Fibroblast of upper back skin (primary cell): ENCODE measurements around the gene DIDO1.

Source experiments
- DNase-seq: peaks from one replicate; pipeline ENCODE4 v3.0.0-alpha.2; 2013

DIDO1 gene

DNA sequence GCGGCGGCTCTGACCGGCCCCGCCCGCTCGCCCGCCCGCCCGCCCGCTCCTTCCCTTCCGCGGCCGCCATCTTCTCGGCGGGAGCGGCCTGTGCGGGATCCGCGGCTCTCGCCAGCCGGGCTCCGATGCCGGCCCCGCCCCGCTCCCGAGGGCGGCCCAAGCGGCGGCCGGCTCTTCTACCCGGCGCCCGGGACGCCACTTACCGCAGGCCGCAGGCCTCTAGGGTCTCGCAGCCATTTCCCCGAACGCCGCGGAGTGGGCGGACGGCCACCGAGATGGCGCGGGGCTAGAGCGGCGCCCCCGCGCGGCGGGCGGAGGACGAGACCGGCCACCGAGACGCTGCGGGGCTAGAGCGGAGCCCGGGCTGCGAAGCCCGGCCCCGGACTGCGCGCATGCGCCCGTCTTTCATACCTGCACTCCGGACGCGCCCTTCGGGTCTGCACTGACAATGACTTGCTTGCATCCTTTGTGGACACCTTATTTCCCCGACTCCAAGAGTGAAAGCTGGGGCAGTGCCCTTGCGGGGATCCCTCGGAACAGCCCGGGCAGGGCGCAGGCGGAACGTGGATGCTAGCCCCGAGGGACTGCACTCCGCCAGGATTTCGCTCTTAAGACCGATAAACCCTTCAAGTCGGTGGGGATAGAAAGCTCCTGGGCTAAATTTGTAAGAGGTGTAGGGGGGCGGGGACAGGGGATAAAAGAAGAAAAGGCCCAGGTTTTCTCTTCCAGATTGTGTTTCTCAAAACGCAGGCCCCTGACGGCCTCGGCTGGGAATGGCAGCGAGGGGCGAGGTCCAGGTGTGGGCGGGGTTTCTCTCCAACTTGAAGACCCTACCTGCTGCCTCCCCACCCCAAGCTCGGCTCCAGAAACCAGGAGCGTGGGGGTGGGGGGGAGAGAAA, at the start of gene DIDO1:
TSS of gene DIDO1 (minus strand) at position 277 of the 899 bp plus-strand sequence.
- peak; percentile 76 for DNase-seq

DNA sequence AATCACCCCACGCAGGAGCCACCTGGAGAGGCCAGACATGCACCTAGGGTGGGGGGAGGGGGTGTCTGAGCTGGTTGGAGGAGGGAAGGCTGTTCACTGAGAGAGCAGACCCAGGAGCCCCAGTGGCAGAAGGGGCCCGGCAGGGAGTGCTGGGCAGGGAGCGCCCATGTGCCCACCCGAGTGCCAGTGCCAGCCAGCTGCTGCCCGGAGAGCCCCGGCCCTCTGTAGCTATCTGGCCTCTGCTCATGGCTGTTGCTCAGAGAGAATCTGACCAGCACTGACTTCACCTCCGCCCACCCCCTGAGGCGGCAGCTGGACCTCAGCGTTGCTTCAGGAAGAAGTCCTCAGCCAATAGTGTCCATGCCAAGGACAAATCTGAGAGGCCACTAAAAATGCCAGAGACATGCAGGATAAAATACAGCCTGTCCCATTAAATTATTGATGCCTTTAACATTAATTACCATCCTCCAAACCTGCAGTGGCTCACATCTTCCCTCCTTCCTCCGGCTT, 49.0 kb upstream of the DIDO1 start:
- DNase-seq: no peak

DNA sequence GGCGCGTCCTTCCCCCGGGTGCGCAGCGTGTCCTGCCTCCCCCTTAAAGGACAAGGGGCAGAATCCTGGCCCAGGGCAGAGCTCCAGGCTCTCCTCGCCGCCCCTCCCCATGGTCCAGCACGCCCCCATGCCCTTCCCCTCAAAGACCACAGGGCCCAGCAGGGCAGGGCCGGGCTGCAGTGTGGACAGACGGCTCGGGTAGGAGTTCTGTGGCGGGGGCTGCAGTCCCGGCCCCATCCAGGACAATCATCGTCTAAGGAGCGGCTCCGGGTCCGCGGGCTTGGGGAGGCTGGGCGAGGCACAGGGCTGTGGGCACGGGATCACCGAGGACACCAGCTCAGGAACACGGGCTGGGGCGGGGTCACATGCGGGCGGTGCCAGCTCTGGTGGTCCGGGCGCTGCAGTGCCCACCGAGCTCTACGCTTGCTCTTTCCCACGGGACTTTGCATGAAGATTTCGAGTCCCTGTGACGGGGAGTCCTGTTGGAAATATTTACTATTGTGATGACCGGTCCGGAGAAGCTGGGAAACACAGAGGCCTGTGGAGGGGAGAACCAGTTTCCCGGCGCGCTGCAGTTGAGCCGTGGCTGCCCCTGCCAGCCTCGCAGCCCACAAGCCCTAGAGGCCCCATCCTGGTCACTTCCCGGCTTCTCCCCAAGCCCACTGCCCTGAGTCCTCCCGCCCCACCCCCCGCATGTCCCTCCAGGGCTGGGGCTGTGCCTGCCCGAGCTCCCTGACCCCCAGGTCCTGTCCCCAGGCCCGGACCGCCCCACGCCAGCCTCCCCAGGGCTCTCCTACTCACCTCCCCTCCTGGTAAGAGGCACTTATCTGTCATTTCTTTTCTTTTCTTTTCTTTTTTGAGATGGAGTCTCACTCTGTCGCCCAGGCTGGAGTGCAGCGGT, 46.8 kb upstream of the DIDO1 start:
- no peak for DNase-seq

DNA sequence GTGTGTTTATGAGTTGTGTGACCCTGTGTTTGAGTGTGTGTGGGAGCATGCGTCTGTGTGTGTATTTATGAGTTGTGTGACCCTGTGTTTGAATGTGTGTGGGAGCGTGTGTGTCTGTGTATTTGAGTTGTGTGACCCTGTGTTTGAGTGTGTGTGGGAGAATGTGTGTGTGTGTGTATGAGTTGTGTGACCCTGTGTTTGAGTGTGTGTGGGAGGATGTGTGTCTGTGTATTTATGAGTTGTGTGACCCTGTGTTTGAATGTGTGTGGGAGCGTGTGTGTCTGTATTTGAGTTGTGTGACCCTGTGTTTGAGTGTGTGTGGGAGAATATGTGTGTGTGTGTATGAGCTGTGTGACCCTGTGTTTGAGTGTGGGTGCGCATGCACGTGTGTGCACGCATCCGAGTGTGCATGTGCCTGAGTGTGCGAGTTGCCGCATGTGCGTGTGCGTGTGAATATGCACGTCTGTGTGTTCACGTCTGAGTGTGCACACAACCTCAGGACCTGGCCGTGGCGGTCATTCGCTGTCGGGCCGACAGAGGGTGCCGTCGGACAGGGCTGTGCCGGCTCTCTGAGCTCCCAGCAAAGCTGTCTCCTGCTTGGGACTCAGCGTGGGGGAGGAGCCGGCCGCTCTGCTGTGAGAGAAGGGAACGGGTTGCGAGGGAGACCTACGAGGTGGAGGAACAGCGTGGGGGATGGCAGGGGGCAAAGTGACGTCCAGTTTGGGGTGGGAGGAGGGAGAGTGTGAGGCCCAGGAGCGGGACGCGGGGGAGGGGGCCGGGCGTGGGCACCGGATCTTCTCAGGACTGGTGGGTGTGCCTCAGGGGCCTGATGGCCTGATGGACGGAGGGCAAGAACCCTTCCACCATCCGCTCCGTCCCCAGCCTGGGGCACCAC, 45.9 kb upstream of the DIDO1 start:
- DNase-seq: peak; percentile 72

DNA sequence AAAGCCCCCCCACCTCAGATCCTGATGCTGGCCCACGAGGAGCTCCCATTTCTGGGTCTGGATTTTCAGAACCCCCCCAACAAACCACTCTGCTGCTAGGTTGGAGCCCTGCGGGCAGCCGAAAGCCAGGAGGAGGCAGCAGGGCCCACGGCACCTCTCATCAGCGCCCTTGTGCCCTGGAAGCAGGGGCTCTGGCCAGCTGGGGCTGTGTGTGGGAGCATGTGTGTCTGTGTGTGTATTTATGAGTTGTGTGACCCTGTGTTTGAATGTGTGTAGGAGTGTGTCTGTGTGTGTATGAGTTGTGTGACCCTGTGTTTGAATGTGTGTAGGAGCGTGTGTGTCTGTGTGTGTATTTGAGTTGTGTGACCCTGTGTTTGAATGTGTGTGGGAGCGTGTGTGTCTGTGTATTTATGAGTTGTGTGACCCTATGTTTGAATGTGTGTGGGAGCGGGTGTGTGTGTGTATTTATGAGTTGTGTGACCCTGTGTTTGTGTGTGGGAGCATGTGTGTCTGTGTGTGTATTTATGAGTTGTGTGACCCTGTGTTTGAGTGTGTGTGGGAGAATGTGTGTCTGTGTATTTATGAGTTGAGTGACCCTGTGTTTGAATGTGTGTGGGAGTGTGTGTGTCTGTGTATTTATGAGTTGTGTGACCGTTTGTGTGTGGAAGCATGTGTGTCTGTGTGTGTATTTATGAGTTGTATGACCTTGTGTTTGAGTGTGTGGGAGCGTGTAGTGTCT, 45.1 kb upstream of the DIDO1 start:
- no peak for DNase-seq

DNA sequence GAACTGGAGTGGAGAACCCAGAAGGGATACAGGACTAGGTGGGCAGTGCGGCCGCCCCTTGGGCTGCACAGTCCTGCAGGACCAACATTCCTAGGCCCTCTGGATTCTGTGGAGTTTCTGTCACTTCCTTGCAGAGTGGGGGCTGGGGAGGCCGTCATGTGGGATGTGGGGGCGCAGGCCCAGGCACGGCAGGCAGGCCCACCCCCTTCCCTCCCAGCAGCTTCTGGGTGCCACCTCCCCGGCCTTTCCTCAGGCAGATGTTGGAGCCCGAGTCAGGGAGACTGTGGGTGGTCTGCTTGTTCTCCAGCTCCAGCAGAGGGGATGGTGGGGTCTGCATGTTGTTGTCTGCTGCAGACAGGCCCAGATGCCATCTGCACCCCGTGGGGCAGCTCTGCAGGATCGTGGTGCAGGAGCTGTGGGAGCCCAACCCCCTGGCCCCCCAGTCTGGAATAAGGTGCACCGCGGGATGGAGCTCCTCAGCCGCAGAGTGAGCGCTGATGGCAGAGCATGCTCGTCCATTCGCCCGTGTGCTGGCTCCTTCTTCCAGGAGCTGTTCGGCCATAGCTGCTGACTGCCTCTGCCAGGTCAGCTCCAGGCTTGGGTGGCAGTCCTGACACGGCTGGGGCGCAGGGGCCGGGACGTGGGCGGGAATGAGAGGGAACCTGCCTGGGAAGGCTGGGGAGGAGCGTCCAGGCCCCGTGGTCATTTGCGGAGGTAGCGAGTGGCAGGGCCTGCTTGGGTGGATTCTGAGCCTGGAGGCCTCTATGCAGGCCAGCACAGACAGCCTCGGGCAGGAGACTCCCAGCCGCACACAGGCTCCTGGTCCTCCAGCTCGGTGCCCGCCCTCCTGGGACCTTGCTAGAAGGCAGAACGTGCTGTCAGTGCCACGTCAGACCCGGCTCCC, 44.3 kb upstream of the DIDO1 start:
- DNase-seq: no peak

DNA sequence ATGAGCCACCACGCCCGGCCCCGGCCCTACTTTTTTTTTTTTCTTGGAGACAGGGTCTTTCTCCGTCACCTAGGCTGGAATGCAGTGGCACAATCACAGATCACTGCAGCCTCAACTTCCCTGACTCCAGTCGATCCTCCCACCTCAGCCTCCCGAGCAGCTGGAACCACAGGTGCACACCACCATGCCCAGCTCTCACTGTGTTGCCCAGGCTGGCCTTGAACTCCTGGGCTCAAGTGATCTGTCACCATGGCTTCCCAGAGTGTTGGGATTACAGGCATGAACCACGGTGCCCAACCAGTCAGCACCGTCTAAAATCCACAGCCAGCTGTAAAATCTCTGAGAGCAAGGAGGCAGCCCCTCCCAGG, 43.6 kb upstream of the DIDO1 start:
- DNase-seq: no peak

DNA sequence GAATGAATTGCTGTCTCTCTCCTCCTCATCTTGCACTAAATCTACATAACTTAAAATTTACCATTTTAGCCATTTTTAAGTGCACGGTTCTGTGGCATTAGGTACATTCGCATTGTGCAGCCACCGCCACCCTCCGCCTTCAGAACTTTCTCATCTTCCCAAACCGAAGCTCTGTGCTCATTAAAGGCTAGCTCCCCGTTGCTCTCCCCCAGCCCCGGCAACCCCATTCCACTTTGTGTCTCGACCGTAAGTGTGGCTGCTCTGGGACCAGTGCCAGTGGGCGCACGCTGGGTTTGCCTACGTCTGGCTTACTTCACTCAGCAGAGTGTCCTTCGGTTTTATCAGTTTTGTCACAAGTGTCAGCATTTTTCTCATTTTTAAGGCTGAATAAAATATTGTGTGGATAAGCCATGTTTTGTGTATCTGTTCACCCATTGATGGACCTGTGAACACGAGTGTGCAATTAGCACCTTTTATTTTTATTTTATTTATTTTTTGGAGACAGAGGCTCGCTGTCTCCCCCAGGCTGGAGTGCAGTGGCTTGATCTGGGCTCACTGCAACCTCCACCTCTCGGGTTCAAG, 43.0 kb upstream of the DIDO1 start:
- DNase-seq: no peak

DNA sequence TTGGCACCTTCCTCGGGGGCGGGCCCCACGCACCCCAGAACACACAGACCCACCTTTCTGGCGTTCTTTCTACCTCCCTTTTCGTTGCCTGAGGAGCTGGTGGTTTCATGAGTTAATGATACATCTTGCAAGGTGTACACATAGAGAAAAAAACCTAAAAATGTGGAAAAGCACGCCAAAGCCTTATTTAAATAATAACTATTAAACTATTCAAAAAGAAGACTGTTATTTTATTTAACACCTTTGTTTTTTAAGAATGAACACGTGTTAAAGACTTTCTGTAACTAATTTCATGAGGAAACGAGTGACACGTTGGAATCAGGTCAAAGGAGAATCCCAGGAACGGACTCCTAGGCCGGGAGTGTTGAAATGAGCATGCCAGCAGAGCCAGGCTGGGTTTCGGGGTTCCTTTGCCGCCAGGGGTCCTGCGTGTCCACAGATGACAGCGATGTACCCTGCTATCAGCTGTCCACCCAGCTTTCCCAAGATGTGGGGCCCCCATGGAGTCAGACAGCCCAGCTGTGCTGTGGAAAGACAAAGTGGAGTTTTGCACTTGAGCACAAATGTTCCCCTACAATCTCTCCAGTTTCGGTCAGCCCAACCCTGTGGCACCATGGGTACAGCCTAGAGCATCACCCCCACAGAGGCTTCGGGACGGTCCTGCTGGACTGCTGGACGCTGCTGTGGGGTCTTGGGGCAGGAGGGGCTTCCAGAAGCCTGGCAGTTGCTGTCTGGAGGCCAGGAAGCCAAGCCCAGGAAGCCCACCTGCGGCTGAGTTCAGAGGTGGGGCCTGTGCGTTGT, 42.3 kb upstream of the DIDO1 start:
- DNase-seq: no peak

DNA sequence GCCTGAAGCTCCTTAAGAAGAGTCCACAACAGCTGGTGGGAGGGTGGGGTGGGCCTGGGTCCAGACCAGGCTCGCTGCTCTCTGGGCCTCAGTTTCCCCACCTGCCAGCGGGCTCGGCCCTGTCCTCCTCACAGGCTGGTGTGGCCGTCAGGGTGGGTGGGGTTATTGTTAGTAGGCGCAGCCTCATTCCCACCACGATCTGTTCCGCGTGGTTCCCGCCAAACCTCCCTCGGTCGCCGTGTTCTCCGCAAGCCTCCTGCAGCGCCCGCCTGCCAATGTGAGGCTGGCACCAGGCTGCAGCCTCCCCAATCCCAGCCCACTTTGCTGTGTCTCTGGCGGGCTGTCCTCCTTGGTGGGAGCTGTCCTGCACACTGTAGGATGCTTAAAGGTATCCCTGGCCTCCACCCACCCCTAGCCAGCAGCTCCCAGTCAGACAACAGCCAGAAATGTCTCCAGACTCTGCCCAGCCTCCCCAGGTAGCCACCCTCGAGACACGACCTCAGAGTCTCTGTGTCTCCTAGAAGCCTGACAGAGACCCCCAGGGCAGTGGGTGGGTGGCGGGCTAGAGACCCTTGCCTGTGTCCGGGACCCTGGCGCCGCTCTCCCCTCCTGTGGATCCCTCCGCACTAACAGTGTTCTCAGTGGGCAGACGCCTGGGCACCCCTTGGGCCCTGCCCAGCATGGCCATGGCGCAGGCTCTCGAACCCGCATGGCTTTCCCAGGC, 41.5 kb upstream of the DIDO1 start:
- DNase-seq: no peak

DNA sequence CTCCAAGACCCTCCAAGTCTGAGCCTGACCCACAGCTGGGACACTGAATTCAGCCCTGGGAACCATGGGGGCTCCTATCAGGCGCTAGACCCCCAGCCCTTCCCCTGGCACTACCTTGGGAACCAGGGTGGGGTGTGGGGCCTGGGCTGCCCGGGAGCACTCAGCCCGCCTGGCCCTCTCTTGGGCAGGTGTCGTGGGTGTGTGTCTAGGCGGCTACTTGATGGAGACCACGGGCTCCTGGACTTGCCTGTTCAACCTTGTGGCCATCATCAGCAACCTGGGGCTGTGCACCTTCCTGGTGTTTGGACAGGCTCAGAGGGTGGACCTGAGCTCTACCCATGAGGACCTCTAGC, 40.8 kb upstream of the DIDO1 start:
- DNase-seq: no peak

DNA sequence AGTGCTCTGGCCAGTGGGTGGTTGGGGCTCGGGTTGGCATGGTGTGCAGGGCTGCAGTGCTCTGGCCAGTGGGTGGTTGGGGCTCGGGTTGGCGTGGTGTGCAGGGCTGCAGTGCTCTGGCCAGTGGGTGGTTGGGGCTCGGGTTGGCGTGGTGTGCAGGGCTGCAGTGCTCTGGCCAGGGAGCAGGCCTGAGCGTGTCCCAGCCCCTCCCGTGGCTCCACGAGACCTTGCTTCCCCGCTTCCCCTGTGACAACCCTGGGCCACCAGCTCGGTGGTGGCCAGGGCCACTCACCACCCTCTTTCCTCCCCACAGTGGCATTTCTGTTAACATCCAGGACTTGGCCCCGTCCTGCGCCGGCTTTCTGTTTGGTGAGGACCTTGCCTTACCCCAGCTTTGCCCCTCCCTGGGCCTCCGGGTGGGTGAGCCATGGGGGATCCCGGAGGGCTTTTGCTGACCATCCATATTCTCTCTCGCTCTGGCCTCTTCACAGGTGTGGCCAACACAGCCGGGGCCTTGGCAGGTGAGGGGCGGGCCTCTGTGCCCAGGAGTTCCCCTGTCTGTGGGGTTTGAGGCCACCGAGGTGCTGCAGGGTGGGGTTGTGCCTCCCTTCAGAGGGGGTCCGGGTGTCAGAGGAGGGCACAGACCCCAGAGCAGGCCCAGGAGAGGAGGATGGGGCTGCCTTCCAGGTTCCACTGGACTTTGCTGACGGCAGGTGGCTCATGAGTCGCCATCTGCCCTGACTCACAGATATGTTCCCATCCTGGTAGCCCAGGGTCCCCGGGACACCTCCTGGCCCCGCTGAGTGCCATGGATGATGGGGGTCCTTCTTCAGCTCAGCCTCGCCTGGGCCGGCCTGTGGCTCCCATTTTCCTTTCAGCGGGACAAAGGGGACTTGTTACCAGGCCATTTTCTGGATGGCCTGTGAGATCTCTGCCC, 40.2 kb upstream of the DIDO1 start:
- DNase-seq: no peak

DNA sequence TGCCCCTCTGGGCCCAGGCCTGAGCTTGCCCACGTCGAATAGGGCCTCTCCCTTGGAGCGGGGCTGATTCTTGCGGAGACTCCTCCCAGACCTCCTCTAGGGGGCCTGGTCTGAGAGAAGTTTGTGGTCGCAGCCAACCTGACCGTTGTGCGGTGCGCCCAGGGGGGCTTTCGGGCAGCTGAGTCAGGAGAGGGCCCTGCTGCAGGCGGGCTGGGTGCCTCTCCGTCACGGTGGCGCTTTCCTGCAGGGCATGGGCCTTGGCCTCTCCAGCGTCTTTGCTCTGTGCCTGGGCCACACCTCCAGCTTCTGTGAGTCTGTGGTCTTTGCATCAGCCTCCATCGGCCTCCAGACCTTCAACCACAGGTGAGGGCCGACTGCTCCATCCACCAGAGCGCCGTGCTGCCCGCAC, 39.1 kb upstream of the DIDO1 start:
- DNase-seq: no peak

DNA sequence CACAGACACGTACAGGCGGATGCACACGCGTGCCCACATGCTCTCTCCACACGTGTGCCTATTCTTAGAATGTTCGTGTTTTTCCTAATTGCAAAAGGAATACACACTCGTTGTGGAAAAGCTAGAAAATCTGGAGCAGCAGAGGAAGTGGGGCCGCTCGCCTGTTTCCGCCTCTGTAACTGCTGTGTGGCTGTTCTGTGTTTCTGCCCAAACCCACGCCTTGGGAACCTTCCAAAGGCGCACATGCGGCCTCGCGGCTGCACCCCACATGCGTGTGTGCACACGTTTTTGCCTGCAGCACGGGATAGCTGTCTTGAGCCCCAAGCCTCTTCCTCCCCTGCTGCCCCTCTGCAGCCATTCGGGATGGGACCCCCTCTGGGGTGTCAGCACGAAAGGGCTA, 38.4 kb upstream of the DIDO1 start:
- no peak for DNase-seq

DNA sequence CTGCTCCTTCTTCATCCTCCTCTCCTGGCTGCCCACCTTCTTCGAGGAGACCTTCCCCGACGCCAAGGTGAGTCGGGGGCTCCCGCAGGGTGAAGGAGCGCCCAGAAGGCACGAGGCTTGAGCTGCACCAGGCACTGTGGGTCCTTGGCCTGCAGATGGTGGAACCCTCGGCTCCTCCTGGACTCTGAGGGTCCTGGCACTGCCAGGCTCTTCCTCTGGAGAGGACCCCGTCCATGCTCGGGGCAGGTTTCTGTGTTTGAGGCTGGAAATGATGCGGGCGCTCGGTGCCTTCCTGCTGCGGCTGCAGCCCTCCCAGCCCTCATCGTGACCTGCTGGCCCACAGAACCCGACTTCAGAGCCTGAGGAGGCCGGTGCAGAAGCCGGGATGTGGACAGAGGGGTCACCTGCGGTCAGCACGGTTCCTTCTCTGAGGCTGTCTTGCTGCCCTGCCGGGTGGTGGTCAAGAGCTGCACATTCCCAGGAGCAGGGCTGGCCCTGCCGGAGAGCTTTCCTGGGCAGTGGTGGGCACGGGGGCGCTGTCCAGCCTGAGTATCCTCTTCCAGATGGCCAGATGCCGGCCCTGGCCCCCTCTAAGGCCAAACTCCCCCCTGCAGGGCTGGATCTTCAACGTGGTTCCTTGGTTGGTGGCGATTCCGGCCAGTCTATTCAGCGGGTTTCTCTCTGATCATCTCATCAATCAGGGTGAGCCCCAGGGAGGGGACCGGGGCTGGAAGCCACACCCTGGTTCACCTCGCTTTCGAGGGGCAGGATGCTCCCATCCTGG, 37.5 kb upstream of the DIDO1 start:
- DNase-seq: no peak

DNA sequence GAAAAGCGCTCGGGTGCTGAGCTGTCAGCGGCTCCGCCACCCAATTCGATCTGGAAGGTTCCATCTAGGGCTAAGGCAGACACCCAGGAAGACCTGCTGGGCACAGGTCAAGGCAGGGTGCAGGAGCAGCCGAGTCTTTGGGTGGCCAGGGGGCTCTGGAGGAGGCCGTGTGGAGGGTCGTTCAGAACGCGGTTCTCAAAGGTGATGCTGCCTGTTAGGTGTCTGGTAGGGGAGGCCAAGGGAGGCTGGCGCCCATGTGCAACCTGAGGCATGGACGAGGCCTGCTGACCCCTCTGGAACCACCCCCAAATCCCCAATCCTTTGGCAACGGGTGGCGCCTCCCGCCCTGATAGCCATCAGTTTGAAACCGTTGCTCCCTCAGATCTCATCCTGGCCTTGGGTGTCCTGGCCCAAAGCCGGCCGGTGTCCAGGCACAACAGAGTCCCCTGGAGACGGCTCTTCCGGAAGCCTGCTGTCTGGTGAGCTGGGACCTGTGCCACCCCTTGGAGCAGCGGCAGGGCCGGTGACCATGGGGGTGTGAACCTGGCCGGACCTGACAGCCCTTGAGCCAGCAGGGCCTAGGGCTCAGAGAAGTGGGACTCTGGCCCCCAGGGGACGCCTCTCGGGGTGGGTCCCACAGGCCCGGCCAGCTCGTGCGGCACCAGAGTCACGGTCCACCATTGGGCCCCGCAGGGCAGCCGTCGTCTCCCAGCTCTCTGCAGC, 36.7 kb upstream of the DIDO1 start:
- no peak for DNase-seq
